HepG2 (cell line): ENCODE results near the gene RBBP8NL. TPM values are rescaled to one million over a fixed set of nuclear protein-coding genes. Genes with fewer than 3 reads are reported as not detected.

Source experiments
- BRCA1 ChIP-seq: sonication (generic); formaldehyde crosslinking; IDR thresholded peaks from 2 replicates; pipeline ENCODE4 v1.4.0; 2020; ENCODE audit warnings: missing genetic modification reagents
- CENPX ChIP-seq: sonication (generic); formaldehyde crosslinking; IDR thresholded peaks from 2 replicates; pipeline ENCODE4 v1.9.0; 2021; ENCODE audit warnings: mild to moderate bottlenecking, missing genetic modification reagents, moderate library complexity
- DNMT3B ChIP-seq: conservative IDR thresholded peaks from 2 replicates; pipeline ENCODE4 v1.6.1; 2016; ENCODE audit warnings: missing biosample characterization, control low read depth
- HES4 ChIP-seq: sonication (generic); formaldehyde crosslinking; IDR thresholded peaks from 2 replicates; pipeline ENCODE4 v1.9.0; 2021; ENCODE audit warnings: mild to moderate bottlenecking, missing genetic modification reagents, borderline replicate concordance
- HMGXB4 ChIP-seq, 2 experiments: sonication (generic) in 1 of 2; formaldehyde crosslinking in 1 of 2; IDR thresholded peaks; 2 replicates each; pipeline versions ENCODE4 v1.4.0 to v1.6.1; 2018 to 2020; ENCODE audit warnings: missing genetic modification reagents in 2 of 2, borderline replicate concordance in 1 of 2, low read depth in 1 of 2, mild to moderate bottlenecking in 1 of 2, missing biosample characterization in 1 of 2
- KDM6A ChIP-seq: IDR thresholded peaks from 2 replicates; pipeline ENCODE4 v1.6.1; 2016; ENCODE audit warnings: low read depth
- MXD4 ChIP-seq: IDR thresholded peaks from 2 replicates; pipeline ENCODE4 v1.6.1; 2016; ENCODE audit warnings: mild to moderate bottlenecking, missing biosample characterization, missing genetic modification reagents
- MYNN ChIP-seq: sonication (generic); formaldehyde crosslinking; IDR thresholded peaks from 2 replicates; pipeline ENCODE4 v1.4.0; 2020; ENCODE audit warnings: mild to moderate bottlenecking, low read depth, missing genetic modification reagents
- NFYB ChIP-seq: sonication (generic); formaldehyde crosslinking; IDR thresholded peaks from 2 replicates; pipeline ENCODE4 v1.4.0; 2020; ENCODE audit warnings: missing genetic modification reagents
- NKX3-1 ChIP-seq: sonication (generic); formaldehyde crosslinking; IDR thresholded peaks from 2 replicates; pipeline ENCODE4 v1.5.0; 2020; ENCODE audit warnings: missing genetic modification reagents
- ONECUT2 ChIP-seq: sonication (generic); formaldehyde crosslinking; IDR thresholded peaks from 2 replicates; pipeline ENCODE4 v1.4.0; 2020; ENCODE audit warnings: missing genetic modification reagents
- RFX5 ChIP-seq: IDR thresholded peaks from 2 replicates; pipeline ENCODE4 v1.6.1; 2011; ENCODE audit warnings: low read depth, low read length, improper control_type of control experiment
- SMAD3 ChIP-seq: sonication (generic); formaldehyde crosslinking; IDR thresholded peaks from 2 replicates; pipeline ENCODE4 v1.4.0; 2020; ENCODE audit warnings: missing genetic modification reagents
- SRSF9 ChIP-seq: fragments of 200-400 bp; formaldehyde crosslinking; IDR thresholded peaks from 2 replicates; pipeline ENCODE4 v1.6.1; 2018; ENCODE audit warnings: borderline replicate concordance, mild to moderate bottlenecking, low read depth, low read length; ENCODE audit not compliant: insufficient read depth, poor library complexity, severe bottlenecking
- TARDBP ChIP-seq: sonication (generic); formaldehyde crosslinking; IDR thresholded peaks from 2 replicates; pipeline ENCODE4 v1.8.0; 2022; ENCODE audit warnings: mild to moderate bottlenecking, missing genetic modification reagents
- TSC22D2 ChIP-seq: sonication (generic); formaldehyde crosslinking; IDR thresholded peaks from 2 replicates; pipeline ENCODE4 v1.5.1; 2020; ENCODE audit warnings: missing genetic modification reagents, mild to moderate bottlenecking, borderline replicate concordance
- ZBTB7A ChIP-seq: sonication (generic); formaldehyde crosslinking; IDR thresholded peaks from 2 replicates; pipeline ENCODE4 v1.8.0; 2022; ENCODE audit warnings: mild to moderate bottlenecking, missing genetic modification reagents
- ZFP82 ChIP-seq: sonication (generic); formaldehyde crosslinking; IDR thresholded peaks from 2 replicates; pipeline ENCODE4 v1.5.1; 2020; ENCODE audit warnings: mild to moderate bottlenecking, missing genetic modification reagents, borderline replicate concordance
- ZNF331 ChIP-seq: sonication (generic); formaldehyde crosslinking; IDR thresholded peaks from 2 replicates; pipeline ENCODE4 v1.4.0; 2020; ENCODE audit warnings: missing genetic modification reagents
- ZNF343 ChIP-seq: sonication (generic); formaldehyde crosslinking; IDR thresholded peaks from 2 replicates; pipeline ENCODE4 v1.4.0; 2020; ENCODE audit warnings: mild to moderate bottlenecking, missing genetic modification reagents
- ZNF503 ChIP-seq: sonication (generic); formaldehyde crosslinking; IDR thresholded peaks from 2 replicates; pipeline ENCODE4 v1.4.0; 2020; ENCODE audit warnings: missing genetic modification reagents
- ZNF672 ChIP-seq: sonication (generic); formaldehyde crosslinking; IDR thresholded peaks from 2 replicates; pipeline ENCODE4 v1.8.1; 2022; ENCODE audit warnings: missing genetic modification reagents
- ZNF768 ChIP-seq: sonication (generic); formaldehyde crosslinking; IDR thresholded peaks from 2 replicates; pipeline ENCODE4 v1.4.0; 2020; ENCODE audit warnings: missing genetic modification reagents
- ZXDC ChIP-seq: sonication (generic); formaldehyde crosslinking; IDR thresholded peaks from 2 replicates; pipeline ENCODE4 v1.5.0; 2020; ENCODE audit warnings: mild to moderate bottlenecking, missing genetic modification reagents
- polyA plus RNA-seq, 8 experiments: library from polyadenylated mRNA; depleted of rRNA in 3 of 8; stranded (reverse) in 7 of 8; unstranded in 1 of 8; fragments of >200 nt; fragmentation: Illumina TruSeq in 4 of 8; extraction: Trizol in 4 of 8; gene quantifications; 2 replicates each; pipeline versions ENCODE4 v1.2.1 to v1.2.3, GENCODE V29; 2011 to 2016; ENCODE audit warnings: low read depth in 4 of 8, missing spikeins in 1 of 8, mixed read lengths in 1 of 8; ENCODE audit not compliant: insufficient read depth in 1 of 8
- total RNA-seq, 5 experiments: library from RNA; depleted of rRNA; stranded (reverse); fragments of >200 nt; fragmentation: Illumina TruSeq; extraction: Trizol; gene quantifications; 2 replicates each; pipeline ENCODE4 v1.2.3, GENCODE V29; 2016; ENCODE audit warnings: low read depth in 1 of 5

RBBP8NL gene
- total and polyA plus RNA-seq, 2 of the 13 experiments (the other 11 are each of a cell fraction or from before 2014, with no cell fraction given), result 0.69 to 0.86 TPM

GRCh38 chr20:62382306-62383198 lies 44.8 kb downstream of the RBBP8NL start (continued):
- TF ChIP-seq ZNF331 (CRISPR knock-in tag) (peak; percentile 88; the same call in 1 of the 2 replicates), BRCA1 (CRISPR knock-in tag) (peak; percentile 82; the same call in 1 of the 2 replicates), HMGXB4 (CRISPR knock-in tag; IDR thresholded peaks at IDR 0.05; ENCODE audit: borderline replicate concordance in 1 of 2, low read depth in 1 of 2) (peak; percentile 90 to 95), NKX3-1 (0 out of 2 replicates have a peak, but pooled peaks have one; percentile 58), ONECUT2 (CRISPR knock-in tag) (peak; percentile 25; the same call in 1 of the 2 replicates), ZNF343 (CRISPR knock-in tag) (0 out of 2 replicates have a peak, but pooled peaks have one; percentile 30), MYNN (CRISPR knock-in tag) (no peak; the same call in 1 of the 2 replicates), NFYB (CRISPR knock-in tag) (no peak), ZXDC (CRISPR knock-in tag) (peak; percentile 79), RFX5 (no peak), TARDBP (CRISPR knock-in tag) (peak; percentile 50; the same call in 1 of the 2 replicates), ZNF672 (CRISPR knock-in tag) (no peak), ZBTB7A (CRISPR knock-in tag) (peak; percentile 82; the same call in 1 of the 2 replicates), HES4 (CRISPR knock-in tag) (no peak), ZFP82 (no peak), DNMT3B (CRISPR knock-in tag) (no peak), CENPX (CRISPR knock-in tag) (no peak), SRSF9 (no peak), SMAD3 (CRISPR knock-in tag) (peak; percentile 73; the same call in 1 of the 2 replicates), ZNF503 (CRISPR knock-in tag) (peak; percentile 54), ZNF768 (CRISPR knock-in tag) (peak; percentile 56; the same call in 1 of the 2 replicates), KDM6A (no peak), MXD4 (CRISPR knock-in tag) (peak; percentile 59; the same call in 1 of the 2 replicates), TSC22D2 (CRISPR knock-in tag) (no peak)
